ENCODE data around the gene HTT.

The HTT gene

GRCh38 chr4:3218824-3219760 is 144.6 kb downstream of the HTT start:
- DNase-seq (ENCODE audit: low read depth, low spot score): no peak

- no peak for DNase-seq (ENCODE audit: low read depth, low spot score)
Observed at GRCh38 chr4:3219761-3220475, 145.4 kb downstream of the HTT start.

DNA sequence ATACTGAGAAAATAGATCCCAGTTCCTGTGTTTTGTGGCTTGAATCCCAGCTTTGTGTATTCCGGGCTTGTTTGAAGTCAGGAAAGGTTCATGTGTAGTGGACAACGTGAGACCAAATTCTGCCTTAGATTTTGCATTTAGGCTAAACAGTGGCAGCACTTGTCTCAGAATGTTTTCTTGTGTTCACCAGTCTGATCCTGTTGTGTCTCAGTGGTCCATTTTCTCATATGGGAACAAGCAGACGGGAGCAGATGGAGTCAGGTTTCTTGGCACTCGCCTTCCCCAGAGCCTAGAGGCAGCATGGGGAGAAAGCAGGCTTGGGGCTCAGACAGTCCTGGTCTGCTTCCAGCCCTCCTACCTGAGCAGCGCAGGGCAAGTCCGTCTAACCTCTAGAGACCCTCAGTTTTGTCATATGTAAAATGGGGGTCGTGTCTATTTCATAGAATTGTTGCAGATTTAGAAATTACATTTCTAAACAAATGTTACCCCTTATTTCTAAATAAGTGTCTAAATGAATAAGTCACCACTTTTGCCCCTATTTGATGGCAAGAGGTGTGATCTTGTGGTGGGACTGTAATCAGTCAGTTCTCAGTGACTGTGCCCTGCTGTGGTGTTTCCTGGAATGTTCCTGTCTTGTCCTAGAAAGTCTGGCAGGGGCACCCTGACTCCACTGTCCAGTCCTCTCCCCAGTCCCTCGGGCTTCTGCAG is 146.1 kb downstream of the HTT start:
- no peak for DNase-seq (ENCODE audit: low read depth, low spot score)

- no peak for DNase-seq (ENCODE audit: low read depth, low spot score)
Observed at GRCh38 chr4:3221184-3221494, 146.7 kb downstream of the HTT start.

DNA sequence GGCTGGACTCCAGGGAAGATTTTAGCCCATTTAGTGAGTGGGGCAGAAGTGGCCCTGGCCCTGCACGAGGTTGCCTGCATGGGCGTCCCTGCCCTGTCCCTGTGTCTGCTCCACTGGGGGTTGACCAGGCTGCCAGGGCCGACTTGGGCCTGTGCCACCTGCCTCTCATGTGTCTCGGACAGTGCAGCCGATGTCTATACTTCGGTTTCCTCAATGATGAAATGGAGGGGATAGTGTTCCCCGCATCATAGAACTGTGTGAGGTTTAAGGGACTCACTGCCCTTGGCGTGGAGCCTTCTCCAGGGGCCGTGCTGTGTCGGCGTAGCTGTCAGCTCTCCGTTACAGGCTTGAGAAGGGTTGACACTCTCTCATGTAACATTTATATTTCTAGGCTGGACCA is 147.5 kb downstream of the HTT start:
- no peak for DNase-seq (ENCODE audit: low read depth, low spot score)

DNA sequence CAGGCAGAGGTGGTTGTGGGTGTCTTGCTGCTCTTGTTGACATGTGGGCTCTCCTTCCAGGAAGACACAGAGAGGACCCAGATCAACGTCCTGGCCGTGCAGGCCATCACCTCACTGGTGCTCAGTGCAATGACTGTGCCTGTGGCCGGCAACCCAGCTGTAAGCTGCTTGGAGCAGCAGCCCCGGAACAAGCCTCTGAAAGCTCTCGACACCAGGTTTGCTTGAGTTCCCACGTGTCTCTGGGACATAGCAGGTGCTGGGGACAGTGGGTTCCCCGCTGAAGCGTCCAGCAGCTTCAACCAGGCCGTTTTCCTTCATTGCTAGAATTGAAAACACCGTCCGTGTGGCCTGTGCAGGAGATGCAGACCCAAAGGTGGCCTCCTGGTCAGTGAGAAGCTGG is 148.9 kb downstream of the HTT start:
- DNase-seq (ENCODE audit: low read depth, low spot score): no peak

DNA sequence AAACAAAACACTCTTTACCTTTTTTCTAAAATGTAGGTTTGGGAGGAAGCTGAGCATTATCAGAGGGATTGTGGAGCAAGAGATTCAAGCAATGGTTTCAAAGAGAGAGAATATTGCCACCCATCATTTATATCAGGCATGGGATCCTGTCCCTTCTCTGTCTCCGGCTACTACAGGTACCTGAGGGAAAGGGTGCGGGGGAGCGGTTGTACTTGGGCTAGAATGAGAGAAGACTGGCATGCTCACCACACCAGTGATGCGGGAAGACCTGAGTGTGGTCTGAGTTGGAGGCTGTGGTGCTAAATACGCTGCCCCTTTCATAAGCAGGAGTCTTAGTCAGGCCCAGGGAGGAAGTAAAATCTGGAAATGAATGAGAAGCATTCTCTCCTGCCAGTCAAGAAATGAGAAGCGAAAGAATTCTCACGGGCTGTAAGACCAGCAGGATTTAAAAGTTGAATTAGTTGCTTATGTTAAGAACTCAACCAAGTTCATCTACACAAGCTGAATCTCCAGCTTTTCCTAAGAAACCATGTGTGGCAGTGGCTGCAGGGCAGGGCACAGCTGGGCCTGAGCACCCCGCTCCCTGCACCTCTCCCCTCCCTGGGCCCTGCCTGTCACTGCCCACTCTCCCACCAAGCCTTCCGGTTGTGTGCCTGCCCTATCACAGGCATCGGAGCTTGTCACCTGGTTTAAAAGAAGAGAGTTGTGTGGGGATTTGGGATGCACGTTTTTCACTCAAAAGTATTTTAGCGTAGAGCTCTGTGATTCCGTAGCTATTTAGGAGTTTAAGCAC is 149.7 kb downstream of the HTT start:
- DNase-seq (ENCODE audit: low read depth, low spot score): no peak

DNA sequence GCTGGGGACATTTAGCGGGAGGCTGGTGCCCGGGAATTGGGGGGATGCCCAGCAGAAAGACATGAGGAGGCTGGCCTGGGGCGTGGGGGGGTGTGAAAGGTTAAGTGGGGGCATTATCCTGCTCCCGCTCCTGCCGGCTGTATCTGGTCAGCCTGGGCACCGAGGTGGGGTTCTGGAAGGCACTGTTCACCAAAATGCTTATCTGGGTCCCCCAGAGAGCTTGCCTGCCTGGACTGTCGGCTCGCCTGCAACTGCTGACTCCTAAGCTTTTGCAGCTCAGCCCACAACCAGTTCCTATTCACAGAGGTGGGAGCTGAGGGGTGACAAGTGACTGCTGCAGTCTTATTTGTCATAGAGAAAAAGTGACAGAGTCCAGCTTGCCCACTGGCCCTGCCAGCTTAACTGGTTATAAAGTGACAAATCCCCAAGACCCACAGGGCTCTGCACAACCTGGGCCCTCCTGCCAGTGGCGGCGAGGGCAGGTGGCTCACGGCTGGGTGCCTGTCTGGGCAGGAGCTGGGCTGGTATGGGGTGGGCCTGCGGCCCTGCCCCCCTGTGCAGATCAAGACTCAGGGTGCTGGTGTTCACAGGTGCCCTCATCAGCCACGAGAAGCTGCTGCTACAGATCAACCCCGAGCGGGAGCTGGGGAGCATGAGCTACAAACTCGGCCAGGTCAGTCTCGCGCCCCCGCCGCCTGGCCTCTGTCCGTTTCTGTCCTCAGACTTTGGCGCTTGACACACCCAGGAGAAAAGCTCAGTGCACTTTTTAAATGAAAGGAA is 150.8 kb downstream of the HTT start:
- no peak for DNase-seq (ENCODE audit: low read depth, low spot score)

GRCh38 chr4:3225936-3226335 is 151.5 kb downstream of the HTT start:
- no peak for DNase-seq (ENCODE audit: low read depth, low spot score)

GRCh38 chr4:3226467-3226866 is 152.0 kb downstream of the HTT start:
- DNase-seq (ENCODE audit: low read depth, low spot score): no peak

GRCh38 chr4:3226944-3227343 is 152.5 kb downstream of the HTT start:
- DNase-seq (ENCODE audit: low read depth, low spot score): no peak

DNA sequence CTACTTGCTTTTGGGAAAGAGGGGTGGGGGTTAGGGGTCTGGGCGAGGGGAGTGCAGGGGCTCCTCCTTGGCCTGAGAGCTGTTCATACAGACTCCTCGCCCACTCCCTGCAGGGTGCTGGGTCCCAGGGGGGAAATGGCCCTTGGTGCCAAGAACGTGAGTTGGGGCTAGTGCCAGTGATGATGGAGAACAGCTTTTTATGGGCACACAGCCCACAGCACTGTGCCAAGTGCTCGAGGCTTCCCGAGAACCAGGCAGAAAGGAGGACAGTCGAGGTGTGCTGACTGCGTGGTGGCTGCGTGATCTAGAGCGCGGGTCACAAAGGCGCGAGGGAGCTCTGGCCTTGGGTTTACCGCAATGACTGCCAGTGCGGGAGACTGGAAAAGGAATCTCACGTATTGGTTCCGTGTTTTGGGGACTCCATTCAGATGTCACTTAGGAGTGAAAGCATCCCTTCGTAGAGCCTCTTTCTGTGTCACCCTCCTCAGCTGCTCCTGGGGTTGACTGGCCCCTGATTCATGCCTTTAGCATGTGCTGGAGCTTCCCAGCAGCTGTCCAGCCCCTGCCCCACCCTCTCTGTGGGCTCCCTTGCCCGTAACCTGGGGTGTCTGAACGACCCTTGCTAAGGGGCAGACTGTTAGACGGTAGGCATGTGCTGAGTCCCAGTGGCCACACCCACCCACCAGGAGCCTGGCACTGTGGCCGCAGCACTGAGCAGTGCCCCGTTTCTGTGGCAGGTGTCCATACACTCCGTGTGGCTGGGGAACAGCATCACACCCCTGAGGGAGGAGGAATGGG is 153.6 kb downstream of the HTT start:
- no peak for DNase-seq (ENCODE audit: low read depth, low spot score)

- no peak for DNase-seq (ENCODE audit: low read depth, low spot score)
Observed at GRCh38 chr4:3228881-3229280, 154.4 kb downstream of the HTT start.

DNA sequence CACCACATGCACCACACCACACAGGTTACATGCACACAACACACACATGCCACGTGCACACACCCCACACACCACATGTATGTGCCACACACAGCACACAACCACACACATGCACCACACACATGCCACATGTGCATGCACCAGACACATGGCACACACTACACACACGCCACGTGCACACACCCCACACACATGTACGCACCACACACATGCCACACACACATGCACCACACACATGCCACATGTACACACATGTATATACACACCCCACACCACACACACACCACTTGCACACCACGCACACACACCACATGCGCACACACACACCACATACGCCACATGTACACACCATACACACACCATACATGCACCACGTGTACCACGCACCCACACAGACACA is 154.8 kb downstream of the HTT start:
- no peak for DNase-seq (ENCODE audit: low read depth, low spot score)

DNA sequence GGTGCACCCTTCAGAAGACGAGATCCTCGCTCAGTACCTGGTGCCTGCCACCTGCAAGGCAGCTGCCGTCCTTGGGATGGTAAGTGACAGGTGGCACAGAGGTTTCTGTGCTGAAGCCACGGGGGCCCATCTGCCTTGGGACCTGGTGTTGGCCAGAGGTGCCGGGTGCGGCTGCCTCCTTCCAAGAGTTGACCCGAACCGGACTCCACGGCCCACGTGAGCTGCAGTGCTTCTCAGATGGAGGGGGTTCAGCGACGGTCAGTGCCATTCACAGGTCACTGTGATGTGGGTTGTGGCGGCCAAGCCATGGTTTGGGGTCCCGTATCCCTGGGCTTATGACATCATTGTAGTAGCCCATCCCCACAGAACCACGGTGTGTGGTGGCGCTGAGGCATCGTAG is 155.5 kb downstream of the HTT start:
- no peak for DNase-seq (ENCODE audit: low read depth, low spot score)

GRCh38 chr4:3231471-3231870 is 157.0 kb downstream of the HTT start:
- no peak for DNase-seq (ENCODE audit: low read depth, low spot score)

DNA sequence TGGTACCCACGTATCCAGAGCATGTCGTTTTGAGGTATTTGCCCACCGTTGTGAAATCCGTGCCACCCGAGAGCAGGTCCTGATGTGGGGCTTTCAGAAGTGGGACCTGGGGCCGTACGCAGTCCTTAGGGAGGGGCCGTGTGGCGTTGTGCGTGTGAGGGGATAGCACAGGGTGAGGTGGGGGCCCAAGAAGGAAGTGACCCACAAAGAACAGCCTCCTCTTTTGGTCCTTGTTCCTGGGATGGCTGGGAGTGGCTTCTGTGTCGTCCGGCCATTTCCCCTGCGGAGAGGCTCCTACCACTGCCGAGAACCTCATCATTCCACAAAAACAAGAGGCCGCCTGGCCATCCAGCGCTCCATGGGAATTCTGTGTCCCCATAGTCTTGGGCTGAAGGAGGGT is 157.5 kb downstream of the HTT start:
- no peak for DNase-seq (ENCODE audit: low read depth, low spot score)

DNA sequence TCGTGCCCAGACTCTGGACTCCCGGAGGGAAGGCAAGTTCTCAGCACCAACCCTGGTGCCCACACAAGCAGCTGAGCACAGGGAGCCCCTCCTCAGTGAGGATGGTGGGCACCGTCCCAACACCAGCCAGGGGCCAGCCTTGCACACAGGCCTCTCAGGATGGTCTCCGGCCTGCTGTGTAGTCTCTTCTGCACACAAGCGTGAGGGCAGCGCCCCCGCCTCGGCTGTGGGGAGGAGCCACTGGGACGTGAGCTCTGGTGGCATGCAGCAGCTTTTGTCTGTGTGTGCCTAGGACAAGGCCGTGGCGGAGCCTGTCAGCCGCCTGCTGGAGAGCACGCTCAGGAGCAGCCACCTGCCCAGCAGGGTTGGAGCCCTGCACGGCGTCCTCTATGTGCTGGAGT is 158.4 kb downstream of the HTT start:
- DNase-seq (ENCODE audit: low read depth, low spot score): no peak

GRCh38 chr4:3233391-3234071 is 159.1 kb downstream of the HTT start:
- no peak for DNase-seq (ENCODE audit: low read depth, low spot score)

All from activated CD4-positive, CD25-positive, alpha-beta regulatory T cell treated with anti-CD3 and anti-CD28 coated beads, Interleukin-2, amount 50 U/mL, for 16 hours (primary cell).